LHCN-M2 (cell line): Measurements from ENCODE around the gene MKRN1. TPM values are rescaled to one million over a fixed set of nuclear protein-coding genes. Genes with fewer than 3 reads are reported as not detected.
A peak's percentile ranks its signal among the peaks of the same experiment; 100 is the strongest.
"Not testable (repeated sequence)": the region's sequence is repeated elsewhere in the genome, so short reads cannot be mapped to it uniquely, and the experiment has no call there.

ENCODE experiments used
- DNase-seq: peaks from one replicate; pipeline ENCODE4 v3.0.0-alpha.2; 2012; ENCODE audit warnings: low read depth
- polyA plus RNA-seq: library from polyadenylated mRNA; unstranded; fragments of >200 nt; gene quantifications from one replicate; pipeline ENCODE4 v1.2.1, GENCODE V29; 2012; ENCODE audit warnings: missing spikeins
- total RNA-seq: library from RNA; depleted of rRNA; stranded (reverse); fragments of >200 nt; gene quantifications from 2 replicates; pipeline ENCODE4 v1.2.3, GENCODE V29; 2014; rRNA removed

MKRN1 gene, protein sequence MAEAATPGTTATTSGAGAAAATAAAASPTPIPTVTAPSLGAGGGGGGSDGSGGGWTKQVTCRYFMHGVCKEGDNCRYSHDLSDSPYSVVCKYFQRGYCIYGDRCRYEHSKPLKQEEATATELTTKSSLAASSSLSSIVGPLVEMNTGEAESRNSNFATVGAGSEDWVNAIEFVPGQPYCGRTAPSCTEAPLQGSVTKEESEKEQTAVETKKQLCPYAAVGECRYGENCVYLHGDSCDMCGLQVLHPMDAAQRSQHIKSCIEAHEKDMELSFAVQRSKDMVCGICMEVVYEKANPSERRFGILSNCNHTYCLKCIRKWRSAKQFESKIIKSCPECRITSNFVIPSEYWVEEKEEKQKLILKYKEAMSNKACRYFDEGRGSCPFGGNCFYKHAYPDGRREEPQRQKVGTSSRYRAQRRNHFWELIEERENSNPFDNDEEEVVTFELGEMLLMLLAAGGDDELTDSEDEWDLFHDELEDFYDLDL
- total RNA-seq: 52.1 and 56.4 TPM in 2 replicates
- 53.5 TPM for polyA plus RNA-seq

- peak; percentile 91 for DNase-seq
Observed at GRCh38 chr7:140479062-140479738, at the start of gene MKRN1. MKRN1 (minus strand) TSS chr7:140479505; CDS start chr7:140479344, 161 bp downstream.

GRCh38 chr7:140526787-140527664, 47.7 kb upstream of the MKRN1 start:
- DNase-seq: no peak

GRCh38 chr7:140526214-140526613, 46.9 kb upstream of the MKRN1 start:
- DNase-seq: no peak

DNA sequence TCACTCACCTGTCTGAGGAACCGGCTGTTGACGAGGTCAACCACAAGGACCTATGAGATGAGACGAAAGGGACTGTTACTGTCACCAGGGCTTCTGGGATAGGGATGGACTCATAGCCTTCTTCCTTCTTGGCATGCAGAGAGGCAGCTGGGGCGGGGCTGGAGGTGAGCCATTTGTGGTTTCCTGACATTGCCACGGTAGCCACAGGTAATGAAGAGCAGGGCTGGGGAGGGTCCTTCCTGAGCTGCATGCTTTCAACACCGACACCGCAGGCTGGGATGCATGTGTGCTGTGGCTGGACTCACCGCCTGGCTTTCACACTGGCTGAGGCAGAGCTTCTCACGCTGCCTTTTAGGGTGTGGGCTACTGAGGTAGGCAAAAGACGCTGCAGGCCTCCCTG, 46.4 kb upstream of the MKRN1 start:
- no peak for DNase-seq

- DNase-seq: peak; percentile 13
Observed at GRCh38 chr7:140521421-140521820, 42.1 kb upstream of the MKRN1 start.

DNA sequence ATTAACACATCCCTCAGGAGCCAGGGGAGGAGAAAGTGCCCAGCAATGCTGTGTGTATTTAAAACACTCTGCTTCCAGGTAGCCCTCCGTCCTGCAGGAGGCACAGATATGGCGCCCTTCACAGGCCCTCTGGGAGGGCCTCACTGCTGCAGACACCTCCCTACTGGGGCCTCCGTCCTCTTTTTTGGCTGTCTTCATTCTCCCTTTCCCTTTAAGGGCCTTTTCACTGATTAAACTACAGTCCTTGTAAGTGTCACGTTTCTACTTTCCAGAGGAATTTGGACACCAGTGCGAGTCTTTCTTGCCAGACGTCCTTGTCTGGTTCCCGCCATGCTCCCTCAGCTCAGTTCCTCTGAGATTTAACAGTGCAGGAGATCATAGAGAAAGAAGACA, 39.7 kb upstream of the MKRN1 start:
- no peak for DNase-seq

GRCh38 chr7:140518370-140519006, 39.2 kb upstream of the MKRN1 start:
- DNase-seq: no peak

DNA sequence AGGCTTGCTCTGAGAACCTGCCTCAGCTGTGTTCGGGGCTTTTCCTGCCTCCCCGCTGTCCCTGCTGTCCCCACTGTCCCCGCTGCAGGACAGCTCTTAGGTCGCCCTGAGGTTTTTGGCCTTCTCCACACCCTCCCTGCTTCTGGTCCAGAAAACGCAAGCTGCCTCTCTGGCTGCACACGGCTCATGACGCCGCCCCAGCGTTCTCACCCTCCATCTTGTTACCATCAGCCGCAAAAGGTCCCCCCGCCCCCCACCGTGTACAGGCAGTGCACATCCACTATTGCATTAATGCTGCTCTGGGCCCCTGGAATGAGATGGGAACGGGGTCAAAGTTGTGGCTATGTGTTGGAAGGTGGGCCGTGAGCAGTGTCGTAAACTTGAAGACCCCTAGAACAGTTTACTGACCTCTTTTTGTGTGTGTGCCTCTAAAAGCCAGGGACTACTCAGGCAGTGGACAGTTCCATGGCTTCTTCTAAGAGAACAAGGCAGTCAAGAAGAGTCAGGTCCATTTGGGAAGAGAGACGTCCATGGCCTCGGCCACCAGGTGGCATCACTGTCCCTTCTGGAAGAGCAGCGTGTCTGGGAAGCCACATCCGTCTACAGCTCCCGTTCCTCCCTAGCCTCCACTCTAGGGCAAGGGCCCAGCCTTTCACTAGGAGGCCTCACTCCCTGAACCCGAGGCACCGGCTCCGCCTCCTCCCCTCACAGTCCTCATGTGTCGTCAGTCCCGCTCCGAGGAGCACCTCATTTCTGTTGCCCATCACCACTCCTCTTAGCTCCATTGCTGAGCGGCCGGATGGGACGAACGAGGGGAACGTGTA, 38.5 kb upstream of the MKRN1 start:
- DNase-seq: peak; percentile 81

- no peak for DNase-seq
Observed at GRCh38 chr7:140512317-140513000, 33.2 kb upstream of the MKRN1 start.

DNA sequence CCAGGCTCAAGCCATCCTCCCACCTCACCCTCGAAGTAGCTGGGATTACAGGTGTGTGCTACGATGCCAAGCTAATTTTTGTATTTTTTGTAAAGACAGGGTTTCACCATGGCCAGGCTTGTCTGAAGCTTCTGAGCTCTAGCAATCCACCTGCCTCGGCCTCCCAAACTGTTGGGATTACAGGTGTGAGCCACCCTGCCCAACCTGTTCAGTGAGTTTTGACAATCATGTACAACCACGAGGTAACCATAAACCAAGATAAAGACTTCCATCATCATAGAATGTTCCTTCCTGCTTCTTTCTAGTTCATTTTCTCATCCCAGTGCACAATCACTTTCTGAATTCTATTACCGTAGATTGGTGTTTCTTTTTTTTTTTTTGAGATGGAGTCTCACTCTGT, 30.5 kb upstream of the MKRN1 start:
- no peak for DNase-seq

- not testable (repeated sequence) for DNase-seq
Observed at GRCh38 chr7:140507556-140507955, 28.3 kb upstream of the MKRN1 start.

DNA sequence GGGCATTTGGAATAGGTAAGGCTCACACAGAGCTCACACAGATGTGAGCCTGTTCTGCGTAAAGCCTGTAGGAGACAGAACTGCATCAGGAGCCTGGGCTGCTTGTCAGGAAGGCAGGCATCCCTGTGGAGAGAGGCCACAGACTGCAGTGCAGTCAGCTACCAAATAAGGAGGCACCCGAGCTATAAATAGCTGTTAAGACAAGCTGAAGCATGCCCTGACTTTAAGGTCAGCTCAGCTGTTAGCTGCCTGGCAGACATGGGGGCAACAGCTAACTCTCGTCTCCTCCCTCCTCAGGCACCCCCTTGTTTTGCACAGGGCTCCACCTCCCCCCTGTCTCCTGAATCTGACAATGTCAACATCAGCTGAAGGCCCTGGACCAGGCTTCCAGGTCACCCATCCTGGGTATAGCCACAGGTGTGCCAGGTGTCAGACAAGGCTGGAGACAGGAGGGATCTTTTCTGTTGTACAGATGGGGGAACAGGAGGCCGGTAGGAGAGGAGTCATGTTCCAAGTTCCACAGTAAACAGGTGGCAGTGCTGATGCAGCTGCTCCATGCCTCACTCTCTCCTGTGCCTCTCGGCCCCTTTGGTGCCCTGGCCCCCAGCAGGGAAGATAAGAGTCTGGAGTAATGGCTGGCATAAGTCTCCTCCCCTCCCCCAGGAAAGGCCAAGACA, 27.6 kb upstream of the MKRN1 start:
- DNase-seq: peak; percentile 82

DNA sequence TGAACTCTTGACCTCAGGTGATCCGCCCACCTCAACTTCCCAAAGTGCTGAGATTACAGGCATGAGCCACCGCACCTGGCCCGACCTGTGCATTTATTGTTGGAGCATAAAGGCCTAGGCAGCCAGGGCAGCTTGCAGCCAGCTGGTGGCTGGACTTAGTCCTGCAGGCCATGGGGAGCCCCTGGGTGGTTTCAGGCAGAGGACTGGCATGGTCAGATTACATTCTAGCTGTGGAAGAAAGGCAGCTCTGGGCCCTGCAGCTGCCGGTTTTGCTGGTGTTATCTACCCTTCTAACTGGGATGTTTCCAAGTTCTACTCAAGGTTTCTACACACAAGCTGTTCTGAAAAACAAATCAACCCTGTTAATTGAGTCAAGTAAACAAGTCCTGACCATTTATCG, 22.7 kb upstream of the MKRN1 start:
- no peak for DNase-seq

DNA sequence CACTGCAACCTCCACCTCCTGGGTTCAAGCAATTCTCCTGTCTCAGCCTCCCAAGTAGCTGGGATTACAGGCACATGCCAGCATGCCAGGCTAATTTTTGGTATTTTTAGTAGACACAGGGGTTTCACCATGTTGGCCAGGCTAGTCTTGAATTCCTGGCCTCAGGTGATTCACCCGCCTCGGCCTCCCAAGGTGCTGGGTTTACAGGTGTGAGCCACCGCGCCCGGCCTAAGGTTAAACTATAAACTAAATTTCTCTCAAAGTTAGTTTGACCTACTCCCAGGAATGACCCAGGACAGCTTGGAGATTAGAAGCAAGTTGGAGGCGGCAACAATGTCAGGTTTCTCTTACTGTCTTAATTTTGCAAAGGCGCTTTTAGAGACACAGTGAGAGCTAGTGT, 18.5 kb upstream of the MKRN1 start:
- DNase-seq: not testable (repeated sequence)

DNA sequence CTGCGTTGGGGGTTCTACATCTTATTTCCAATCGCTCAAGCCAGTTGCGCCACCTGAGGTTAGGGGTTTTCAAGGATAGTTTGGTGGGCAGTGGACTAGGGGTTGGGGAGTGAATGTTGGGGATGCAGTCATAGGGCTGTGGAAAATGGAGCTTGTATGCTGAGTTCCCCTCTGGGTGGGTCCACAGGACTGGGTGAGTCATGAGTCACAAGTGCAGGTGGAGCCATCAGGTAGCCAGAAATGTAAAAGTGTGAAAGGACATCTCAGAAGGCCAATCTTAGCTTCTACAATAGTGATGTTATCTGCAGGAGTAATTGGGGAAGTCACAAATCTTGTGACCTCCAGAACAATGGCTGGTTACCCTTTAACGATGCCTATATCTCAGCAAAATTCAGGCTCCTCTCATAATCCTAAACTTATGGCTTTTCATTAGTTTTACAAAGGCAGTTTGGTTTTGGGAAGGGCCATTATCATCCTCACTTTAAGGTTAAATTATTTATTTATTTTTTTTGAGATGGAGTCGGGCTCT, 18.0 kb upstream of the MKRN1 start:
- no peak for DNase-seq

DNA sequence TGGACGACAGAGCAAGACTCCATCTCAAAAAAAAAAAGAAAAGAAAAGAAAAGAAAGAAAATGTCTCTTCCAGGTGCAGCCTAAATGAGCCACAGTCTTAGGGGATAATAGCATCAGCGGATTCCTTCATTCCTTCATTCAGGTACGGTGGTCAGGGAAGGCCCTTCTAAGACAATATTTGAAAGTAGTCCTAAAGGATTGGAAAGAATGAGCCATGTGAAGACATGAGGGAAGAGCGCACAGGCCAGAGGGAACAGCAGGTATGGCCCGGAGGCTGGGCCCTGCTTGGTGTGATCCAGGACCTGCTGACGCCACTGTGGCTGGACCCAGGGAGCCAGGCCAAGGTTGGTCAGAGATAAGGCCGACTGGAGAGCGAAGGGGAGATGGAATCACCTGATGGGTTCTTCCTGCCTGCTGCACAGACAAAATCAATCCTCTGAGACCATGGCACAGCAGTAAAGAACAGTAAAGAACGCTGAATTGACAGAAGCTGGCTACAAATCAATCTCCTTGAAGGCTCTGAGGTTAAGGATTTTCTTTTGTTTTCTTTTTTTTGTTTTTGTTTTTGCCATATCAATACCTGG, 16.3 kb upstream of the MKRN1 start:
- no peak for DNase-seq

- DNase-seq: no peak
Observed at GRCh38 chr7:140494867-140495266, 15.6 kb upstream of the MKRN1 start.

DNA sequence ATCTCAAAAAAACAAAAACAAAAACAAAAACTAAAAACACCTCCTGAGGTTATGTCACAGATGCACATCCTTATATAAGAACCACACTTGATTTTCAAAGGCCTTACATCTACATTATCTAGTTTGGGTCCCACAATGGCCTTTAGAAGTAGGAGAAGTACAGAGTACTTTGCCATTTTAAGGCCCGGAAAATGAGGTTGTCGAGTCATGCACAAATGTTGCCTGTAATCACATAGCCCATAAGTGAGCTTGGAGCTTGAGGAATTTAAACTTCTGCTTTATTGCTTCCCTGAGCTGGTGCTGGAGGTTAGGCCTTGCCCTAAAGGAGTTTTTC, 9.7 kb upstream of the MKRN1 start:
- no peak for DNase-seq
